GM21825 (cell line): Measurements from ENCODE around the gene ZBTB47.
A peak's percentile ranks its signal among the peaks of the same experiment; 100 is the strongest.

Source experiments
- ATAC-seq: cut with Tn5 transposase; IDR thresholded peaks from one replicate; pipeline ENCODE4 v1.9.1; 2021; ENCODE audit warnings: mild to moderate bottlenecking, moderate library complexity; ENCODE audit not compliant: unreplicated experiment

The ZBTB47 gene

GRCh38 chr3:42653560-42654330 is at the start of gene ZBTB47:
ZBTB47 (plus strand) TSS chr3:42653697; CDS start chr3:42658356, 4,659 bp downstream.
- ATAC-seq: no peak

GRCh38 chr3:42605546-42606173 is 47.8 kb upstream of the ZBTB47 start:
- no peak for ATAC-seq

GRCh38 chr3:42608581-42608980 is 44.9 kb upstream of the ZBTB47 start:
- no peak for ATAC-seq

- no peak for ATAC-seq
These were observed 42.5 kb upstream of the ZBTB47 start for GRCh38 chr3:42610976-42611375.

- no peak for ATAC-seq
These were observed 41.3 kb upstream of the ZBTB47 start for GRCh38 chr3:42612217-42612616.

GRCh38 chr3:42612928-42613327 is 40.6 kb upstream of the ZBTB47 start:
- ATAC-seq: no peak

- ATAC-seq: no peak
These were observed 40.0 kb upstream of the ZBTB47 start for GRCh38 chr3:42613462-42613861.

GRCh38 chr3:42631620-42632019 is 21.9 kb upstream of the ZBTB47 start:
- ATAC-seq: no peak

- no peak for ATAC-seq
These were observed 21.4 kb upstream of the ZBTB47 start for GRCh38 chr3:42632146-42632545.

- ATAC-seq: no peak
These were observed 20.0 kb upstream of the ZBTB47 start for GRCh38 chr3:42633544-42633943.

GRCh38 chr3:42635111-42635510 is 18.4 kb upstream of the ZBTB47 start:
- no peak for ATAC-seq

- ATAC-seq: no peak
These were observed 16.5 kb upstream of the ZBTB47 start for GRCh38 chr3:42637001-42637400.

- no peak for ATAC-seq
These were observed 15.1 kb upstream of the ZBTB47 start for GRCh38 chr3:42638339-42638842.

GRCh38 chr3:42639192-42639591 is 14.3 kb upstream of the ZBTB47 start:
- ATAC-seq: no peak

- no peak for ATAC-seq
These were observed 13.4 kb upstream of the ZBTB47 start for GRCh38 chr3:42640129-42640528.

GRCh38 chr3:42640771-42641370 is 12.6 kb upstream of the ZBTB47 start:
- ATAC-seq: no peak

GRCh38 chr3:42647821-42648459 is 5.6 kb upstream of the ZBTB47 start:
- ATAC-seq: no peak

GRCh38 chr3:42649006-42649405 is 4.5 kb upstream of the ZBTB47 start:
- no peak for ATAC-seq

GRCh38 chr3:42649783-42650182 is 3.7 kb upstream of the ZBTB47 start:
- ATAC-seq: no peak

GRCh38 chr3:42651248-42652091 is 2.0 kb upstream of the ZBTB47 start:
- no peak for ATAC-seq

- peak; percentile 17 for ATAC-seq
These were observed 1.3 kb upstream of the ZBTB47 start for GRCh38 chr3:42652251-42652610.
